Occipital lobe (tissue), 2 donors: ENCODE data around the gene PWP2. TPM values are rescaled to one million over a fixed set of nuclear protein-coding genes. Genes with fewer than 3 reads are reported as not detected.
"Not testable (repeated sequence)": the region's sequence is repeated elsewhere in the genome, so short reads cannot be mapped to it uniquely, and the experiment has no call there.

Experiments used
- DNase-seq: peaks from one replicate; lab custom pipeline; 2025; lab: John Stamatoyannopoulos, UW
- total RNA-seq: library from RNA; depleted of rRNA; stranded (reverse); fragments of >200 nt; gene quantifications from one replicate; pipeline ENCODE4 v1.2.3, GENCODE V29; 2014

PWP2 gene
- total RNA-seq, 1 donor from 2014 or later, result 16.5 TPM

- DNase-seq, result not testable (repeated sequence)
These were observed 26.5 kb downstream of the PWP2 start for GRCh38 chr21:44133715-44134057.

GRCh38 chr21:44134732-44135131 is 27.5 kb downstream of the PWP2 start:
- DNase-seq, result not testable (repeated sequence)

- DNase-seq, result not testable (repeated sequence)
These were observed 30.8 kb downstream of the PWP2 start for GRCh38 chr21:44138039-44138438.

GRCh38 chr21:44139787-44140551 is 32.8 kb downstream of the PWP2 start:
- not testable (repeated sequence) for DNase-seq

GRCh38 chr21:44140552-44140932 is 33.3 kb downstream of the PWP2 start:
- not testable (repeated sequence) for DNase-seq

- not testable (repeated sequence) for DNase-seq
These were observed 35.3 kb downstream of the PWP2 start for GRCh38 chr21:44142470-44142869.

GRCh38 chr21:44143380-44143779 is 36.2 kb downstream of the PWP2 start:
- DNase-seq, result not testable (repeated sequence)

GRCh38 chr21:44143996-44144395 is 36.8 kb downstream of the PWP2 start:
- DNase-seq, result not testable (repeated sequence)

GRCh38 chr21:44144784-44145602 is 37.8 kb downstream of the PWP2 start:
- not testable (repeated sequence) for DNase-seq

- not testable (repeated sequence) for DNase-seq
These were observed 38.4 kb downstream of the PWP2 start for GRCh38 chr21:44145616-44146015.

- not testable (repeated sequence) for DNase-seq
These were observed 39.9 kb downstream of the PWP2 start for GRCh38 chr21:44147108-44147507.

- not testable (repeated sequence) for DNase-seq
These were observed 43.1 kb downstream of the PWP2 start for GRCh38 chr21:44150255-44150654.

GRCh38 chr21:44153214-44153888 is 46.2 kb downstream of the PWP2 start:
- not testable (repeated sequence) for DNase-seq

GRCh38 chr21:44153889-44154228 is 46.7 kb downstream of the PWP2 start:
- DNase-seq, result not testable (repeated sequence)

GRCh38 chr21:44154816-44155230 is 47.6 kb downstream of the PWP2 start:
- DNase-seq, result not testable (repeated sequence)

- DNase-seq, result not testable (repeated sequence)
These were observed 48.2 kb downstream of the PWP2 start for GRCh38 chr21:44155231-44155993.

GRCh38 chr21:44155994-44156380 is 48.8 kb downstream of the PWP2 start:
- DNase-seq, result not testable (repeated sequence)

- DNase-seq, result not testable (repeated sequence)
These were observed 50.4 kb downstream of the PWP2 start for GRCh38 chr21:44157439-44158081.

GRCh38 chr21:44158082-44158468 is 50.9 kb downstream of the PWP2 start:
- DNase-seq, result not testable (repeated sequence)
